ENCODE results near the gene ZDHHC20.

GRCh38 chr13:21434588-21434987 is 24.5 kb downstream of the ZDHHC20 start:
- TF ChIP-seq CTCF (IDR thresholded peaks at IDR 0.05 in 4 of 5, conservative IDR thresholded peaks at IDR 0.05 in 1 of 5) (no peak), POLR2A (IDR thresholded peaks at IDR 0.05) (no peak)
